ENCODE results near the gene GPX3. TPM values are rescaled to one million over a fixed set of nuclear protein-coding genes. Genes with fewer than 3 reads are reported as not detected.

The GPX3 gene
- polyA plus RNA-seq, 4 donors = 929 to 1,533 (median 1,286) TPM

DNA sequence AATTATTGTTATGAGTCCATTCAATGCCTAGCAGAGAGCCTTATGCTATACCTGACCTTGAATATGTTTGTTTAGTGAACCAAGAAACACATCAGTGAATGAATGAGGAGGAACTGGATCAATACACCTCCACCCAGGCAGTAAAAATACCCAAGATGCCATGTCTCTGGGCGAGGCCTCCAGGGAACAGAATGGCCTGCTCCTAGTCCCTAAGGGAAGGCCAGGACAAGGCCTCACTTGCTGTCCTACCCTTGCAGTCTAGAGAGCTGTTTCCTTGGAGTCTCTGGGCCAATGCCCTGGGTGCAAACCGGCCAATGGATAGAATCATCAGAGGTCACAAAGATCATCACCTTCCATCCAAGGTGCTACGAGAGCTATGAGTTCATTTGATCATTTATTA lies 34.3 kb downstream of the GPX3 start:
- DNase-seq (ENCODE audit: low read depth in 4 of 4, low spot score in 2 of 4) = no peak

DNA sequence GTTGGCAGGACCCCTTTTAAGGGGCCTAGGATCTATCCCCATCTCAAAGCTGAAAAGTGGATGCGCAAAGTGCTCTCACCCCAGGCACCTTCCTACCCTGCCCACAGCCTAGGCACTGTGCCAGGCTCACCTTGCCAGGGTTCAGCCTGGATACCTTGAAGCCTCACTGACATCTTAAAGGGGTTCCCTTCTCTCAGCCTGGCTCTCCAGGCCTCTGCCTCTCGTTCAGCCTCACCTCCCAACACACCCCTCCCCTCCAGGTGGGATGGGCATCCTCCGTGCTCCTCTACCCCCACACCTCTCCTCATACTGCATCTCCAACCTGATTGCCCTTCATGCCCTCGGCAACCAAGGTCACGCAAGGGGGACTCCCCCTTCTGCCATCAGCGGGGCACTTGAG lies 34.9 kb downstream of the GPX3 start:
- no peak for DNase-seq (ENCODE audit: low read depth in 4 of 4, low spot score in 2 of 4)

DNA sequence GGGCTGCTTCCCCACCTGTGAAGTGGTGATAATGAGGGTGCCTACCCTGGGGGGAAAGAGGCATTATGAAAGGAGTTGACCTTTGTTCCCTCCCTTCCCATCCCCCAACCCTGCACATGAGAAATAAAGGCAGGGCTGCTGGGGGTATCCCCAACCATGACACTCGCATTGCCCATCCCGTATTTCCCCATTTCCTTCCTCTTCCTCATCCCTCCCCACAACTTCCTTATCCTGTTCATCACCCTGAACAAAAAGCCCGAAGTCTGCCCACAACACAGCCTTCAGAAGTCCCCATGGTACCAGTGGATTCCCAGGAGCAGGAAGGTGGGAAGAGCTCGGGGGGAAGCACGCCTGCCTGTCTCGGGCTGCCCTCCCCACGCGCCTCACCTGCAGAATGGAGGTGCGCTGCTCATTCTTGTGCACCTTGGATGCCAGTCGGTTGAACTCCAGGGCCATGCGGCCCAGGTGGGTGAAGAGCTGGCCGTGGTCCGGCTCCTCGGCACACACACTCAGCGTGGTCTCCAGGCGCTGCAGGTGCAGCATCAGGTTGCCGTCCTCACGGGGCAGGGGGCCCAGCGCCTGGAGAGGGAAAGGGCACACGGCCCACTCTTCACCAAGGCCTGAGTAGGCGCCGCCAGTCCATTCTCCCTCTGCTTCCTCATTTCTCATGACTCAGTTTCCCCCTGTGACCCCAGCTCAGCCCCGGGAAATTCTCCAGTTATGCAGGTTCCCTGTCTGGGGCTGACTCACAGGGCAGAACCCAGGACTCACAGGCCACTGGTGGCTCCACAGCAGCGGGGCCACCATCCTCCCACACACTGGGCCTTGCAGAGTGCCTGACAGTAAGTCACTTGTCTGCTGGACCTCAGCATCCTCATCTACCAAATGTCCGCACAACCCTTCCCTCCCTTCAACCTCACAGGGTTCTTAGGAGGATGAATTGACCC lies 36.3 kb downstream of the GPX3 start:
- DNase-seq (ENCODE audit: low read depth in 4 of 4, low spot score in 2 of 4) = no peak

DNA sequence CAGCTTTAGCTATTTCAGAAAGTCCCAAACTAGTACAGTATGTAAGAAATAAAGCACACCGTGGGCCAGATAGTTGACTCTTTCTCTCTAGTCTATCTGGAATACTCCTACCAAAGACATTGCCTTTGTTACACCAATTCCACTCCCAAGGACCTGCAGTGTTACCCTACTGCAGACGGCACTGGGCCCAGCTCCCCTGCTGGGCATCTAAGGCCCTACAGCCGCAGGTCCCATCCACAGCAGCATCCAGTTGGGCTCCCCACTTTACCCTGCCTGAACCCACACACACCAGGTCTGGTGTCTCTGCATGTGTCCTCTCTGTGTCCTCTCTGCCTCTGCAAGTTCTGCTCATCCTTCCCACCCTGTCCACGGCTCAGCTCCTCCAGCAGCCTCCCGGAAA lies 37.9 kb downstream of the GPX3 start:
- DNase-seq (ENCODE audit: low read depth in 4 of 4, low spot score in 2 of 4) = no peak

DNA sequence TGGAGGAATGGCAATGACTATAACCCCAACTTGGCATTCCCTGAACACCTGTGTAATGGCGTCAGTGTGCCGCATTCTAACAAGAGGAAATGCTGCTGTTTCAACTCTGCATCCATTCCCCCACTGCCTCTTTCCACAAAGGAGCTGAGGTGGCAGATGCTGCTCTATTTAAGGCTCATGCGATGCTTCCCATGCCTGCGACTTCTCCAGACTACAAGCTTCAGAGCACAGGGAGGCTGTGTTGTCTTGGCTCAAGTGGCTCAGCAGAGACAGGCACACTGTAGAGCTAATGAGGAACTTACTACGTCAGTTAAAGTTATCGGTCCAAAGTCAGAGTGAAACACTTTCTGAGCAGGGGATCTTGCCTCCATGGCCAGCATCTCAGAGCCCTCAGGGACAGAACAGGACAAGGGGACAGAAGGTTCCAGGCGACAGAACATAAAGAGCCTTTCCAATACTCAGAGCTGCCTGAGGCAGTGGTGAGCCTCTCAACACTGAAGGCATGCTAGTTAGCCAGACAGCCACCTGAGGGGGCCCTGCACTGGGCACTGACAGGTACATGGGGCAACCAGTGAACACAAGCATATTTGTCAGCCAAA lies 38.6 kb downstream of the GPX3 start:
- no peak for DNase-seq (ENCODE audit: low read depth in 4 of 4, low spot score in 2 of 4)

DNA sequence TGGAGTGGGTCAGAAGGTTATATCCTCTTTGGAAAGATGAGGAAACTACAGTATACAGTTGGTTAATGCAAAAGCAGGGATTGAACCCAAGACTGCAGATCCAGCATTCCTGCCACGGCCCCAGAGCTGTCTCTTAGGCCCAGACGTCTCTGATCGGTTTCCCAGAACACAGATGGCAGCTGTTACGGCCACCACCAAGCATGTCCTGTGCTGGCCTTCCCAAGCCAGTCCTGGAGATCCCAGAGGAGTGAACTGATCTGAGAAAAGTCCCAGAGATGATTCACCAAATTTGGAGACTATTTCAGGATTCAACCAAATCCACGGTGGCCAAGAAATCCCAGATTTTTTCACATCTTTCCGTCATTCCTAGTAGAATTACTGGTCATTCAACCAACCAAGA lies 40.4 kb downstream of the GPX3 start:
- DNase-seq (ENCODE audit: low read depth in 4 of 4, low spot score in 2 of 4) = no peak

DNA sequence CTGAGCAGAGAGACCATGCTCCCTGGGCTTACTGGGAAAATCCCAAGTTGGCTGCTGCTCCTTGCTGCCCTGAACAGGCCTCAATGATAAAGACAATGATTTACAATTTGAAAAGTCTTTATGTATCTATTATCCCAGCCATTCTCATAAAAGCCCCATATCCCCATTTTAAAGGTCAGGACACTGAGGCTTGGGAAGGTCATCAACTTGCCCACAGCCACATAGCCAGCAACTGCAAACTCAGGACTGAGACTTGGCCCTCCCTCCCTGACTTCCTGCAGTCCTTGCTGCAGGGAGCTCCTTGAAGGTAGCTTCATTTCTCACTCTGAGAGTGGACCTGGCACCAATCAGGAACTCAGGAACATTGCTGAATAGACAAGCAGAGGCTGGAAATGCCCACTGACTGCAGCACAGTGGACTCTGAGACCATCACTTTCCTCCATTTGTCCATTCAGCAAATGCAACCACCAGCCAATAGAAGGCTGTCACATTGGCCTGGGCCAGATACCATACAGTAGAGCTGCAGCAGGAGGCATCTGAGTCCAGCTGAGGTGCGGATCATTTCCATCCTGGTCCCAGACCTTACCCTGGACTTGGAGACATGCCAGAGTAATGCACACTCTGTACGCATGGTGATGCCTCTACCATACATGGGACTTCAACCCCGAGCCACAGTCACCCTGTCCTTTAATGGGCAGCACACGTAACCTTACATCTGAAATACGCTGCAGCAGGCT lies 42.2 kb downstream of the GPX3 start:
- DNase-seq (ENCODE audit: low read depth in 4 of 4, low spot score in 2 of 4) = no peak

DNA sequence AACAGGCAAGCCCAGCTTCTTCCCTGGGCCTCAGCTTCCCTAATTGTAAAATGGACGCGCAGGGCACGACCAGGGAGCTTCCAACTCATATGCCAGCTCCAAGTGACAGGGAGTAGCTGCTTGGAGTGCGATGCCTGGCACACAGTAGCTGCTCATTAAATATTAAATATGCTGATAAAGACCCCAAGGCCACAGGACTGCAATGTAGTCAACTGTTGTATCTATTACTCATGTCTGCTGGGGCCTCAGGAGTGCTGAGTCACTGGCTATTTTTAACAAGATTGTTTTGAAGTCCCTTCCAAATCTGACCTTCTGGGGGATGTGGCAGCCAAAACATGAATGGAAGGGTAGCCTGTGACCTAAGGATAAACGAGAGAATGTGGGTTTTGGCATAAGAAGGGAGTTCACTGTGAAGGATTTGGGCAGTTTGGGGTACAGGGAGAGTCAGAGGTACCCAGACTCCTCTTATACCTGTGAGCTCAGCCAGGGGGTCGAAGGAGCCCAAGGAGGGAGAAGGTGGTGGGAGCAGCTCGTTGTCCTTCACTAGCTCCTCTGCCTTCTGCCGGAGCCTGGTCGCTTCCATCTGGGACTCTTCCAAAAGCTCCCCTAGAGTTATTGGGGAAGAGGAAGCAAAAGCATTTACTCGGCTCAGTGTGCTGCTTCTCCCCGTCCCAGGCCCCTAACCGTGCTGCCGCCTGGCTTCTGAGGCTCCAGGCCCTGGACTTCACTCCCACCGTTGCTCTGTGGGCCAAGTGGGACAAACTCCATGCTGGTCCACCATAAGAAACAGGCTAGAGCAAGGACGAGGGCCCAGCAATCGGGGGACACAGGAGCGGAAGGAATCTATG lies 43.0 kb downstream of the GPX3 start:
- DNase-seq (ENCODE audit: low read depth in 4 of 4, low spot score in 2 of 4) = no peak

DNA sequence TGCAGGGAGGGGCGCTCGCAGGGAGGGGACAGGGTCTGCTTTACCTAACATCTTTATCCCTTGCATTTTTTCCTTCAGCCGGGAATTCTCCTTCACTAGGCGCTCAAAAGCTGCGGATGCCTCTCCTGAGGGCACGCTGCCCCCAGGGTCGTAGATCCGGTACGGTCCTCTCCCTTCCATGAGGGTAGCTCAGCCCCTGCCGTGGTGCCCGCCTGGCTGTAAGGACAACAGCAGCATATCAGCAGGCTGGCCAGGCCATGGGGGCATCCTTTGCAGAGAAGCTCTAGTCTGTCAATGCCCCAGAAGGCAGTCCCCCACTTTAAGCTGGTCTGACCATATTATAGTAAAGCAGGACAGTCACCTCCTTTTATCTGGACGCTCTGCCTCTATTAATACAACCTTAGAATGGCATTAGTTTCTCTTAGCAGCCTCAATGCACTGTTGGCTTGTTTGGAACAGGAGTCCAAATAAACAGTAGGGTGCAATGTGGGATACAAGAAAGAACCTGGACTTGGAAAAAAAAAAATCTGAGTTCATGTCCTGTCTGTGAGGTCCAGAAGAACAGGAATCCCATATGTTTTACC lies 44.6 kb downstream of the GPX3 start:
- DNase-seq (ENCODE audit: low read depth in 4 of 4, low spot score in 2 of 4) = no peak

DNA sequence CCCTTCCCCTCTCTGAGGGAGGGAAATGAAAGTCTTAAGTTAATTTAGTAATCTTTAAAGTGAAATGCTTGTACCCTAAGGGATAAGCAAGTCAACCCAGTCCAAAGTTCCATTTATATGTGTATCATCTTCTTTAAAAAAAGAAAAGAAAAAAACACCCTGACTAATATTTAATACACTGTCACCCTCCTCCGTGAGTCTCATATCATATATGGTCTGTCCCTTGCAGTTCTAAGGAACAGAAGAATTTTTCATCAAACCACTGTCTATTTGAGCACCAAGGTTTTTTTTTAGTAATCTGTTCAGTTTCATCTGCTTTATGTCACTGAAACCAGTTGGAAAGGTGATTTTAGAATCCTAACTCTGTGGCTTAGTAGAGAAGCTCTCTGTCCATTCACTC lies 45.2 kb downstream of the GPX3 start:
- DNase-seq (ENCODE audit: low read depth in 4 of 4, low spot score in 2 of 4) = no peak

DNA sequence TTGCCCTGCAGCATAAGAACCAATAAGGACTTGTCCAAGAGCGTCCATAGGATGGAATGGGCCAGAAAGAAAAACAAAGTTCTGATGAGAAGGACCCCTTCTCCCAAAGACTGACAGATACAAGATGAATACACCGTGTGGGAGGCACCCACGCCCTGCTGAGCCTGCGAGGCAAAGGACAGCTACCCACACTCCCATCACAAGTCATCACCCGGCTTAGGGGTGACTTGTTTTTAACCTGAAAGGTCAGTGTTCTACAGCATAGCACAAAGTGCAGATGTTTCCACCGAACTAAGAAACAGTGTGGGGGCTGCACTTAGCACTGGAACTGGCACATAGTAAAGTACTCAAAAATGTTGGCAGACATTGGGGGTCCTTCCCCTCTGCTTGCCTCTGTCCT lies 46.5 kb downstream of the GPX3 start:
- no peak for DNase-seq (ENCODE audit: low read depth in 4 of 4, low spot score in 2 of 4)

DNA sequence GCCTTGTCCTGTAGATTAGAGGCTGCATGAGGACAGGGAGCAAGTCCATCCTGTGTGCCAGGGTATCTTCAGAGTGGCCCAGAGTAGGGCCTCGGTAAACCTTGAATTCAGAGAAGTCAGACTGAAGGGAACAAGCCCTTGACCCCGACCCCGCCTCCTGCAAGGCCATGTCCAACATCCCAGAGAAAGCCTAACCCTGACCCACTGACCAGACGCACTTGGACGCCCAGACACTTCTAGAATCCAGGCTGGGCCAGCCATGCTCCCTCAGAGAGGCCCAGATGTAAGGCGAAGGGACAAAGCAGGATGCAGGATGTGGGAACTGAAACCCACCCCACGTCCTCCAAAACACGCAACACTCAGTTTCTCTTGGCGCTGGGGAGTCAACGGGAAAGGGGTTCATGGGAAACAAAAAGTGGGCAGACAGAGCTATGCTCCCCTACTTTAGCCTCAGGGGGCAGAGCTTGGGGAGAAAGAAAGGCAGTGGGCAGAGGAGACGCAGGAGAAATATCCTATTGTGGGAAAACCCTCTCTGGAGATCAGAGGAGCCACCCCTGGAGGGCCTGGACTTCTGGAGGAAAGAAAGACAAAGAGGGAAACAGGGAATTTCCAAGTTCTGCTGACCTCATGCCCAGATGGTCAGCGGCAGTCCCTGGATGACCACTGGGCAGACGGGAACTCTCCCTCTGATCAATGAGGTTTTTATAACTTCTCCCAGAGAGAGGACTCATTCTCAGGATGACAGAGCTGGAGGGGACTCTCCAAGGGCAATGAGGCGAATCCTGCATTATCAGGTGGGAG lies 47.4 kb downstream of the GPX3 start:
- DNase-seq (ENCODE audit: low read depth in 4 of 4, low spot score in 2 of 4) = no peak

DNA sequence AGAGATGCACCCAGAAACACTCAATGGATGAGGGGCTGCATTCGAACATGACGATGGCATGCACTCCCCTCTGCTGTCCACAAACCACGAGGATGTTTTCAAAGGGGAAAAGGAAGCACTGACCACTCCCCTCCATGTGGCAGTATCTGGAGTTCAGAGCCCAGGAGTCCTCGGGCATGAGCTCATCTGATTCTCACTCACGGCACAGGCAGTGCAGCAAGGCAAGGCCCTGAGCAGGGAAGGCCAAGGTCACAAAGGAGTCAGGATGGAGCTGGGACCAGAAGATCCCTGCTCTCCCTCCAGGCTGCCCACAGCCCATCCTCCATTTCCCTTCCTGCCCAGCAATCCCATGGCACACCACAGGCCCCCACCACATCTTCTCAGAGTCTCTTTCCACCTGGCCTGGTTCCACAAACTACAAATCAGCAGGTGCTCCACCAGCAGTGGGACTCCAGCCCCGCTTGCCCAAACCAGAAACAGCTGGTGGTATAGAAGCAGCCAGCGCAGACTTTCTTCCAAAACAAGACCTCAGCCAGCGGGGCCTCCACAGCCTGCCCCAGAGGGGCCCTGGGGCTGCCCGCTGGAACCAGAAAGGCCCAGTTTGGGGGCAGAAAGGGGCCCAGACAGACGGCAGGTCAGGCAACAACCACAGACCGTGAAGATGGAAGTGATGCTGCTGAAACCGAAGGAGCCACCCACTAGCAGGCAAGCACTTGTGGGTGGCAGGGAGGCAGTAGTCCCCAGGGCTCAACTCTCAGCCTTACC lies 48.2 kb downstream of the GPX3 start:
- DNase-seq (ENCODE audit: low read depth in 4 of 4, low spot score in 2 of 4) = no peak

DNA sequence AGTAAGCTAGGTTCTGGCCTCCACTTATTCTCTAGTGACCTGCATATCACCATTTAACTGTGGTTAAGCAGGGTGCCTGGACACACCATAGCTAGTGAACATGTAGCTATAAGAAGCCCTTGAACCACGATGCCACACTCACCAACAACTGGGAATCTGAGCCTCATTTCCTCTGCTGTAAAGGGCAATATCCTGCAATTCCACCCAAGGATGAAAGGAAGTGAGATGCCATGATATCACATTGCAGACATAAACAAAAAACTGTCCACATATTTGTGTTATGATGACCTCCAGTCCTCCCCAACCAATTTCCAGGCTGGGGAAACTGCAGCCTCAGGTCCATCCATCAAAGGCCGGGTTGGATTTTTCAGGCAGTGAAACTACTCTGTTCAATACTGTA lies 50.1 kb downstream of the GPX3 start:
- DNase-seq (ENCODE audit: low read depth in 4 of 4, low spot score in 2 of 4) = no peak

DNA sequence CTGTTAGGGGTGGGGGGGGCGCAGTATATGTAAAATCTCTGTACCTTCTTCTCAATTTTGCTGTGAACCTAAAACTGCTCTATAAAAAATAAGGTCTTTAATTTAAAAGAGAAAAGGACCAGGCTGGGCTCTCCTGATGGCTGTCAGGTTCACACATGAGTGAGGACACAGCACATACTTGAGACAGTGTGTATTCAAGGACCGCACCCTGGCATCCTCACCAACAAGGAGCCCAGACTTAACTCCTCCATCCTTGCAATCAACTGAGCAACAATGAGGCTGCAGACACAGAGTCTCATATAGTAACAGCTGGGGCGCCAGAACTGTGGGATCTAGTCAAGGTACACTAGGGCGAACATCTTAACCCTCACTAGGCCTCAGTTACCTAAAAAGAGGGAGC lies 50.6 kb downstream of the GPX3 start:
- no peak for DNase-seq (ENCODE audit: low read depth in 4 of 4, low spot score in 2 of 4)

DNA sequence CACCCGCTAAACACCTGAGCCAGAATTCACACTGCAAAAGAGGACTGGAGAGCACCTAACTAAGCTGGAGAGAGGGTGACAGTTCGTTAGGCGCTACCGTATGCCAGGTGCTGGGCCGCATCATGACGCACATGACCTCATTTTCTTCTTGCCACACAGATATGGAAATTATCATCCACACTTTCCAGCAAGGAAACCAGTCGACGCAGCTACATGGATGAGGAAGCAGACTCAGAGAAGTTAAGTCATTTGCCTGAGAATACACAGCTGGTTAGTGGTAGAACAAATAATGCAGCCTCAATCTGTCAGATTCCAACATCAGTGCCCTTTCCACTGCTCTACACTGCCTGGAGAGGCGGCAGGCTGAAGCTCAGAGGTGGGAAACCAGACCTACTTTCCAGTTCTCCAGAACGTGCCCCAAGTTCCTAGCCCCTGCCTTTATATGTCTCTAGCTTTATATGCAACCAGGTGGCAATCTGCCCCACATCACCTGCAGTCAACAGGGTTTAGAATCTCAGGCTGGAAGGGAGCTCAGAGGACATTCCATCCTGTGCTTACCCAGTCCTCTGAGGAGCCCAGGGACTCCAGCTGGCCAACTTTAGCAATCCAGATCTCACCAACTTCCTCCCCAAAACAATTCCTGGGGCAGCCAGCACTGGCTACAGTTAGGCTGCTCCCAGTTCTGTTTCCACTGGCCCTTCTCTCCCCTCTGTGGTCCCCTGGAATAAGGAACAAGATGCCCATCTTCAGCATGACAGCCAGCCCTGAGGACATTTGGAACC lies 51.6 kb downstream of the GPX3 start:
- no peak for DNase-seq (ENCODE audit: low read depth in 4 of 4, low spot score in 2 of 4)

DNA sequence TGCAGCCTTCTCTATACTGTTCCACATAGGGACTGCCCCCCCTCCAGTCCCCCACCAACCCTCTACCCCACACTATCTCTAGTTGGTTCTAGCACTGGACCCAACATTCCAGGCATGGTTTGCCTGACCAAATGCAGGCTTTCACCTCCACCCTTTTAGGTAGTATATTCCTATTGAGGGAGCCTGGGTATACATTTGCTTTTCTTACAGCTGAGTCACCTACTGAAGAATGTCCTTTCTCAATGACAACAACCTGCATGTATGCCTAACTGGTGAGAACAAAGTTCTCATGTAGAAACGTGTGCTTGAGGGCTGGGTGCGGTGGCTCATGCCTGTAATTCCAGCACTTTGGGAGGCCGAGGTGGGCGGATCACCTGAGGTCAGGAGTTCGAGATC lies 52.2 kb downstream of the GPX3 start:
- no peak for DNase-seq (ENCODE audit: low read depth in 4 of 4, low spot score in 2 of 4)

DNA sequence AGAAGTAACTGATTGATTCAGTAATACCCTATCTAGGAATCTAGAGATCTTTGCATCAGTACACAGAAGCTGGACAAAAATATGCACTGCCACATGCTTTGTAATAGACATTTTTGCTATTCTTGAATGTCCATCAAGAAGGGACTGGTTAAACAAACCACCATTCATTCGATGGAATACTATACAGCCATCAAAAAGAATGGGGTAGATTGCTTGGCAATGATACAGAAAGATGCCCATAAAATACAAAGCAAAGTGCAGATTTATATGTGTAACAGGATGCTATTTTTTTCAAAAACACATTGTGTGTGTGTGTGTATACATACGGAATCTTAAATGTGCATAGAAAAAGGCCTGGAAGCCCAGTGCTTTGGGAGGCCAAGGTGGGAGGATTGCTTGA lies 52.9 kb downstream of the GPX3 start:
- DNase-seq (ENCODE audit: low read depth in 4 of 4, low spot score in 2 of 4) = no peak
